Liver (tissue), 9 donors: ENCODE measurements around the gene SFMBT2. TPM values are rescaled to one million over a fixed set of nuclear protein-coding genes. Genes with fewer than 3 reads are reported as not detected.

Experiments
- DNase-seq: peaks from one replicate; pipeline ENCODE4 v3.0.0-alpha.2; 2017; ENCODE audit warnings: low spot score
- H3K27ac ChIP-seq, 2 donors: one replicate each; pipeline ENCODE4 v1.7.0; 2013; ENCODE audit warnings: inconsistent platforms in 2 of 2, low read length in 2 of 2, control low read depth in 1 of 2, low read depth in 1 of 2, mild to moderate bottlenecking in 1 of 2
- H3K27me3 ChIP-seq, 4 donors: one replicate each; pipeline versions ENCODE4 v1.6.1 to v1.7.0; 2013; ENCODE audit warnings: low read length in 3 of 4, inconsistent platforms in 1 of 4, mild to moderate bottlenecking in 1 of 4, moderate library complexity in 1 of 4; ENCODE audit not compliant: control insufficient read depth in 4 of 4, insufficient read depth in 4 of 4
- H3K36me3 ChIP-seq, 4 donors: one replicate each; pipeline versions ENCODE4 v1.6.1 to v1.7.0; 2013; ENCODE audit warnings: low read length in 3 of 4, mild to moderate bottlenecking in 3 of 4, low read depth in 1 of 4, moderate library complexity in 1 of 4; ENCODE audit not compliant: control insufficient read depth in 4 of 4, insufficient read depth in 3 of 4
- H3K4me1 ChIP-seq, 4 donors: one replicate each; pipeline versions ENCODE4 v1.6.1 to v1.7.0; 2013; ENCODE audit warnings: low read length in 3 of 4, mild to moderate bottlenecking in 3 of 4, moderate library complexity in 1 of 4; ENCODE audit not compliant: control insufficient read depth in 4 of 4, insufficient read depth in 4 of 4
- H3K4me3 ChIP-seq, 3 donors: one replicate each; pipeline versions ENCODE4 v1.6.1 to v1.7.0; 2013; ENCODE audit warnings: low read length in 3 of 3, control low read depth in 1 of 3, low read depth in 1 of 3, mild to moderate bottlenecking in 1 of 3
- H3K9ac ChIP-seq, 2 donors: one replicate each; pipeline ENCODE4 v1.7.0; 2013; ENCODE audit warnings: low read length in 2 of 2, mild to moderate bottlenecking in 2 of 2, moderate library complexity in 2 of 2, control low read depth in 1 of 2, low read depth in 1 of 2
- H3K9me3 ChIP-seq, 4 donors: one replicate each; pipeline versions ENCODE4 v1.6.1 to v1.7.0; 2013; ENCODE audit warnings: low read length in 3 of 4; ENCODE audit not compliant: control insufficient read depth in 4 of 4
- EGR1 ChIP-seq, 2 donors: IDR thresholded peaks; 2 replicates each; pipeline ENCODE4 v1.6.1; 2016 to 2018; ENCODE audit warnings: antibody characterized with exemption in 2 of 2, low read depth in 2 of 2
- FOXA1 ChIP-seq: IDR thresholded peaks from 2 replicates; pipeline ENCODE4 v1.6.1; 2016; ENCODE audit warnings: antibody characterized with exemption
- FOXA2 ChIP-seq: IDR thresholded peaks from 2 replicates; pipeline ENCODE4 v1.6.1; 2016; ENCODE audit warnings: antibody characterized with exemption
- GABPA ChIP-seq, 2 donors: IDR thresholded peaks in 1 of 2; conservative IDR thresholded peaks in 1 of 2; 2 replicates each; pipeline ENCODE4 v1.6.1; 2016; ENCODE audit warnings: antibody characterized with exemption in 2 of 2, mild to moderate bottlenecking in 1 of 2, moderate library complexity in 1 of 2
- HNF4A ChIP-seq, 2 donors: conservative IDR thresholded peaks; 2 replicates each; pipeline ENCODE4 v1.6.1; 2016; ENCODE audit warnings: antibody characterized with exemption in 2 of 2, mild to moderate bottlenecking in 2 of 2
- NR2F2 ChIP-seq: IDR thresholded peaks from 2 replicates; pipeline ENCODE4 v1.6.1; 2016; ENCODE audit warnings: antibody characterized with exemption
- TAF1 ChIP-seq: conservative IDR thresholded peaks from 2 replicates; pipeline ENCODE4 v1.6.1; 2016; ENCODE audit warnings: antibody characterized with exemption, mild to moderate bottlenecking
- YY1 ChIP-seq: IDR thresholded peaks from 2 replicates; pipeline ENCODE4 v1.6.1; 2016; ENCODE audit warnings: antibody characterized with exemption, mild to moderate bottlenecking
- WGBS: extraction: QIAGEN DNeasy Blood & Tissue Kit; methylation state at CpG from one replicate; pipeline ENCODE4 v1.1.7; 2013; 5-methylcytosine and 5-hydroxymethylcytosine counted together
- polyA plus RNA-seq, 2 donors: library from polyadenylated mRNA; stranded (reverse) in 1 of 2; unstranded in 1 of 2; fragments of 200-250 nt in 1 of 2; fragments of >200 nt in 1 of 2; fragmentation: Nextera tagmentation in 1 of 2; extraction: Ambion mirVana in 1 of 2; gene quantifications; one replicate each; pipeline versions ENCODE4 v1.2.1 to v1.2.3, GENCODE V29; 2013 to 2015
- total RNA-seq, 2 donors: library from RNA; depleted of rRNA; stranded (reverse); fragments of >200 nt; gene quantifications; one replicate each; pipeline ENCODE4 v1.2.3, GENCODE V29; 2014
- TF ChIP-seq, protein P1 (sequence below): fragments of 150-350 bp; IDR thresholded peaks from 2 replicates; pipeline ENCODE4 v1.5.1; 2017; ENCODE audit warnings: improper control_type of control experiment, low read depth, low read length; ENCODE audit not compliant: missing input control
- TF ChIP-seq, protein P2 (sequence below): IDR thresholded peaks from 2 replicates; pipeline ENCODE4 v1.6.1; 2016; ENCODE audit warnings: antibody characterized with exemption, mild to moderate bottlenecking
- TF ChIP-seq, protein P3 (sequence below): IDR thresholded peaks from 2 replicates; pipeline ENCODE4 v1.6.1; 2016; ENCODE audit warnings: antibody characterized with exemption
- donor health status: healthy.
- donor health status: healthy.
- donor health status: healthy.
- donor health status: healthy.
- donor health status: healthy.

Gene SFMBT2
- total and polyA plus RNA-seq, 4 donors: 0.46 to 2.8 (median 1.5) TPM

DNA sequence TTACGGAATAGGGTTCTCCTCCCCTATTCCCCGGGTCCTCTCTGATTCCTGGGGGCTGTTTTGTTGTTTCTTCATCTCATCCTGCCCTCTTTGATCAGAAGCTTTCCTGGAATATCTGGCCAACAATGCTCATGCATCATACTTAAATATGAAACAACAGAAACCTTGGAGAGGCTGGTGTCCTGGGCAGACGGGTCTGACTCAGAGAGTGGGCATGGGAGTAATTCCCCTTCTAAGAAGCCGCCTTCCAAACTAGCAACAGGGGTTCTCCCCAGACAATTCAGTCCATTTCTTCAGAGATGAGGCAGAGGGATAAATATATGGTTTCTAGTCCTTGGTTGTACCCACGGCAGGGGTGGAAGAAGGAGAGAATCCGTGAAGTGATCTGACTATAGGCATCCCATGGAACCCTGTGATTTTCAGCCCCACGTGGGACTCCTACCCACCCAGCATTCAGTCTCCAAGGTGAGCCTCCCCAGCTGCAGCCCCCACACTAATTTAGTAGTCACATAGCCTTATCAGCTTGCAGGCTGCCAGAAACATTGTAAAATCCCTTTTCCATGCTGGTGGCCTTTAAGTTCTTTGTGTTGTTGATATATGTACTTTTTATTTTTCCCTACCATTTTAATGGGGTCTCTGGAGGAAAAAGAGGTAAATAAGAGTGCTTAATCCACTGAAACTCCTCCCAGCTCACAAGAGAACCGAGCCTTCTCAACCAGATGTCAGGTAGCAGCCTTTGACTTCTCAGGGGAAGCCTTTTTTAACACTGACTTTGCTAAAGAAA is 119.2 kb downstream of the SFMBT2 start:
- Histone ChIP-seq H3K4me3 (no peak overlapping the region), H3K36me3 (no peaks in the 10 kb centered on the region), H3K27me3 (no peaks in the 10 kb centered on the region), H3K9ac (no peak overlapping the region), H3K4me1 (no peaks in the 10 kb centered on the region), H3K9me3 (no peaks in the 10 kb centered on the region), H3K27ac (no peak overlapping the region)
- DNase-seq: no peak
- TF ChIP-seq, protein P1, sequence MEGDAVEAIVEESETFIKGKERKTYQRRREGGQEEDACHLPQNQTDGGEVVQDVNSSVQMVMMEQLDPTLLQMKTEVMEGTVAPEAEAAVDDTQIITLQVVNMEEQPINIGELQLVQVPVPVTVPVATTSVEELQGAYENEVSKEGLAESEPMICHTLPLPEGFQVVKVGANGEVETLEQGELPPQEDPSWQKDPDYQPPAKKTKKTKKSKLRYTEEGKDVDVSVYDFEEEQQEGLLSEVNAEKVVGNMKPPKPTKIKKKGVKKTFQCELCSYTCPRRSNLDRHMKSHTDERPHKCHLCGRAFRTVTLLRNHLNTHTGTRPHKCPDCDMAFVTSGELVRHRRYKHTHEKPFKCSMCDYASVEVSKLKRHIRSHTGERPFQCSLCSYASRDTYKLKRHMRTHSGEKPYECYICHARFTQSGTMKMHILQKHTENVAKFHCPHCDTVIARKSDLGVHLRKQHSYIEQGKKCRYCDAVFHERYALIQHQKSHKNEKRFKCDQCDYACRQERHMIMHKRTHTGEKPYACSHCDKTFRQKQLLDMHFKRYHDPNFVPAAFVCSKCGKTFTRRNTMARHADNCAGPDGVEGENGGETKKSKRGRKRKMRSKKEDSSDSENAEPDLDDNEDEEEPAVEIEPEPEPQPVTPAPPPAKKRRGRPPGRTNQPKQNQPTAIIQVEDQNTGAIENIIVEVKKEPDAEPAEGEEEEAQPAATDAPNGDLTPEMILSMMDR: no peak
- no peak for TF ChIP-seq GABPA (IDR thresholded peaks at IDR 0.05 in 1 of 2, conservative IDR thresholded peaks at IDR 0.05 in 1 of 2)
- no peak for TF ChIP-seq YY1
- TF ChIP-seq HNF4A (conservative IDR thresholded peaks at IDR 0.05): no peak
- TF ChIP-seq EGR1 (IDR thresholded peaks at IDR 0.05; ENCODE audit: low read depth in 2 of 2): no peak
- TF ChIP-seq FOXA2: no peak
- TF ChIP-seq TAF1: no peak
- no peak for TF ChIP-seq FOXA1
- TF ChIP-seq, protein P2, sequence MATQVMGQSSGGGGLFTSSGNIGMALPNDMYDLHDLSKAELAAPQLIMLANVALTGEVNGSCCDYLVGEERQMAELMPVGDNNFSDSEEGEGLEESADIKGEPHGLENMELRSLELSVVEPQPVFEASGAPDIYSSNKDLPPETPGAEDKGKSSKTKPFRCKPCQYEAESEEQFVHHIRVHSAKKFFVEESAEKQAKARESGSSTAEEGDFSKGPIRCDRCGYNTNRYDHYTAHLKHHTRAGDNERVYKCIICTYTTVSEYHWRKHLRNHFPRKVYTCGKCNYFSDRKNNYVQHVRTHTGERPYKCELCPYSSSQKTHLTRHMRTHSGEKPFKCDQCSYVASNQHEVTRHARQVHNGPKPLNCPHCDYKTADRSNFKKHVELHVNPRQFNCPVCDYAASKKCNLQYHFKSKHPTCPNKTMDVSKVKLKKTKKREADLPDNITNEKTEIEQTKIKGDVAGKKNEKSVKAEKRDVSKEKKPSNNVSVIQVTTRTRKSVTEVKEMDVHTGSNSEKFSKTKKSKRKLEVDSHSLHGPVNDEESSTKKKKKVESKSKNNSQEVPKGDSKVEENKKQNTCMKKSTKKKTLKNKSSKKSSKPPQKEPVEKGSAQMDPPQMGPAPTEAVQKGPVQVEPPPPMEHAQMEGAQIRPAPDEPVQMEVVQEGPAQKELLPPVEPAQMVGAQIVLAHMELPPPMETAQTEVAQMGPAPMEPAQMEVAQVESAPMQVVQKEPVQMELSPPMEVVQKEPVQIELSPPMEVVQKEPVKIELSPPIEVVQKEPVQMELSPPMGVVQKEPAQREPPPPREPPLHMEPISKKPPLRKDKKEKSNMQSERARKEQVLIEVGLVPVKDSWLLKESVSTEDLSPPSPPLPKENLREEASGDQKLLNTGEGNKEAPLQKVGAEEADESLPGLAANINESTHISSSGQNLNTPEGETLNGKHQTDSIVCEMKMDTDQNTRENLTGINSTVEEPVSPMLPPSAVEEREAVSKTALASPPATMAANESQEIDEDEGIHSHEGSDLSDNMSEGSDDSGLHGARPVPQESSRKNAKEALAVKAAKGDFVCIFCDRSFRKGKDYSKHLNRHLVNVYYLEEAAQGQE: no peak
- TF ChIP-seq, protein P3, sequence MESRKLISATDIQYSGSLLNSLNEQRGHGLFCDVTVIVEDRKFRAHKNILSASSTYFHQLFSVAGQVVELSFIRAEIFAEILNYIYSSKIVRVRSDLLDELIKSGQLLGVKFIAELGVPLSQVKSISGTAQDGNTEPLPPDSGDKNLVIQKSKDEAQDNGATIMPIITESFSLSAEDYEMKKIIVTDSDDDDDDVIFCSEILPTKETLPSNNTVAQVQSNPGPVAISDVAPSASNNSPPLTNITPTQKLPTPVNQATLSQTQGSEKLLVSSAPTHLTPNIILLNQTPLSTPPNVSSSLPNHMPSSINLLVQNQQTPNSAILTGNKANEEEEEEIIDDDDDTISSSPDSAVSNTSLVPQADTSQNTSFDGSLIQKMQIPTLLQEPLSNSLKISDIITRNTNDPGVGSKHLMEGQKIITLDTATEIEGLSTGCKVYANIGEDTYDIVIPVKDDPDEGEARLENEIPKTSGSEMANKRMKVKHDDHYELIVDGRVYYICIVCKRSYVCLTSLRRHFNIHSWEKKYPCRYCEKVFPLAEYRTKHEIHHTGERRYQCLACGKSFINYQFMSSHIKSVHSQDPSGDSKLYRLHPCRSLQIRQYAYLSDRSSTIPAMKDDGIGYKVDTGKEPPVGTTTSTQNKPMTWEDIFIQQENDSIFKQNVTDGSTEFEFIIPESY: no peak
- no peak for TF ChIP-seq NR2F2
- 79% methylated on average over 8 of the region's 8 CpGs for WGBS

DNA sequence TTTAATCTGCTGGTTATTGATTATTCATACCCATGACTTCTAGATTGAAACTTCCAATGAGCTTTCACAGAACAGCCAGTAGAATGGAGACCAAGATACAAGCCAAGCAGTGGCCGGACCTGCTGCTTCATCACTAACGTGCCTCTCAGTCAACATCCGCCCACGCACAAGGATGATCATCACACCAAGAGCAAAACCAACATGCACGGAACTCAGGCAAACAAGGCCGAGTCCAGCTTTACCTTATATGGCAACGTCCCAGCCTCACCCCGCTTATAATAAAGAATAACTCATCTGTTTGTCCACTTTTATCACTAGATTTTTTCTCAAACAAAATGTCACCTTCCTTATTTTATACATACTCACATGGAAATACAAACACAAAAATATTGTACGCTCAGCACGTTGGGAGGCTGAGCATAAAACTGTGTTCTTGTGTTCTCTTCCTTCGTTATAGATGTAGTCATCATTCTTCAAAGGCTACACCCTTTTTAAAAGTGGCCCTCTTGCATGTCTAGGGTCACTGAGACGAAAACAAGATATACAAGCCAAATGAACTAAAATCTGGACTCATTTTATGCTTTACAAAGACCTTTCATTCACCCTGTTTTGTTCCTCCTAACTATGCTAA is 122.7 kb downstream of the SFMBT2 start:
- Histone ChIP-seq H3K9me3 (no peaks in the 10 kb centered on the region), H3K36me3 (no peaks in the 10 kb centered on the region), H3K27me3 (no peaks in the 10 kb centered on the region), H3K4me3 (no peak overlapping the region), H3K27ac (no peak overlapping the region), H3K4me1 (no peaks in the 10 kb centered on the region), H3K9ac (no peak overlapping the region)
- no peak for DNase-seq
- peak in 1 of 2 donors; percentile 97 for TF ChIP-seq EGR1 (IDR thresholded peaks at IDR 0.05; ENCODE audit: low read depth in 2 of 2)
- no peak for TF ChIP-seq NR2F2
- WGBS: 67% methylated on average over 12 of the region's 12 CpGs
